Bronchial epithelial cell (primary cell): Measurements from ENCODE around the gene ARHGAP23. TPM values are rescaled to one million over a fixed set of nuclear protein-coding genes. Genes with fewer than 3 reads are reported as not detected.
A peak's percentile ranks its signal among the peaks of the same experiment; 100 is the strongest.

Experiments
- DNase-seq: peaks from one replicate; pipeline ENCODE4 v3.0.0-alpha.2; 2010; ENCODE audit warnings: low read depth
- FAIRE-seq: peaks from 2 replicates; lab custom pipeline; 2011; peaks lifted over from hg19 to GRCh38; lab: Jason Lieb, UNC
- H3K27me3 ChIP-seq: 2 replicates; pipeline ENCODE4 v1.5.1; 2011; ENCODE audit warnings: low read length; ENCODE audit not compliant: control insufficient read depth, insufficient read depth
- H3K36me3 ChIP-seq: 2 replicates; pipeline ENCODE4 v1.5.1; 2011; ENCODE audit warnings: low read length; ENCODE audit not compliant: control insufficient read depth, insufficient read depth
- H3K4me3 ChIP-seq: 2 replicates; pipeline ENCODE4 v1.5.1; 2011; ENCODE audit warnings: mild to moderate bottlenecking, low read depth, low read length, control low read depth
- CTCF ChIP-seq: IDR thresholded peaks from 2 replicates; pipeline ENCODE4 v1.5.1; 2011; ENCODE audit warnings: mild to moderate bottlenecking, moderate library complexity, low read length, control low read depth, inconsistent platforms; ENCODE audit not compliant: insufficient read depth, severe bottlenecking
- total RNA-seq: library from RNA; depleted of rRNA; stranded (reverse); fragments of >200 nt; gene quantifications from 2 replicates; pipeline ENCODE4 v1.2.1, GENCODE V29; 2014

Gene ARHGAP23
- total RNA-seq, 1 donor from 2014 or later = 15.8 TPM

GRCh38 chr17:38441429-38442061, 13.3 kb downstream of the ARHGAP23 start:
- TF ChIP-seq CTCF = no peak
- Histone ChIP-seq H3K27me3 (no peaks in the 10 kb centered on the region), H3K4me3 (no peak overlapping the region), H3K36me3 (no peaks in the 10 kb centered on the region)
- no peak for DNase-seq
- no peak for FAIRE-seq

DNA sequence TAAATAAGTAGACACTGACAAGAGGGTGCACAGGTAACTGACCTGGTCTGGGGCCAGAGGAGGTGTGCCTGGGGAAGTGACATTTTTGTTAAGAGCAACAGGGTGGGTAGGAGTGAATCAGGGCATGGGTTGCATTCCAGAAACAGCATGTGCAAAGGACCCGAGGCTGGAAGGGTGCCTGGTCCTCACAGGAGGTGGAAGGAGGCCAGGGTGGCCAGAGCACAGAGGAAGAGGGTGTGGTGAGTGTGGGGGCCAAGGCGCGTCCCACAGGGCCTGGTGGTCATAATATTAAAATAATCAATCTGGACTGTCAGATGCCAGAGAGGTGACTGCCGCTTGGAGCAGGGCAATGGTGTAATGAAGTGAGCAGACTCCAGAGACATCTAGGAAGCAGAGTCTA, 14.3 kb downstream of the ARHGAP23 start:
- DNase-seq (no peak), FAIRE-seq (no peak)
- no peak overlapping the region for H3K4me3 ChIP-seq
- H3K27me3 ChIP-seq = no peaks in the 10 kb centered on the region
- H3K36me3 ChIP-seq = no peaks in the 10 kb centered on the region
- no peak for TF ChIP-seq CTCF

- no peak for TF ChIP-seq CTCF
- H3K27me3 ChIP-seq = no peaks in the 10 kb centered on the region
- DNase-seq = no peak
- FAIRE-seq = no peak
- H3K36me3 ChIP-seq = no peaks in the 10 kb centered on the region
- no peak overlapping the region for H3K4me3 ChIP-seq
Observed at GRCh38 chr17:38443356-38444031, 15.2 kb downstream of the ARHGAP23 start.

DNA sequence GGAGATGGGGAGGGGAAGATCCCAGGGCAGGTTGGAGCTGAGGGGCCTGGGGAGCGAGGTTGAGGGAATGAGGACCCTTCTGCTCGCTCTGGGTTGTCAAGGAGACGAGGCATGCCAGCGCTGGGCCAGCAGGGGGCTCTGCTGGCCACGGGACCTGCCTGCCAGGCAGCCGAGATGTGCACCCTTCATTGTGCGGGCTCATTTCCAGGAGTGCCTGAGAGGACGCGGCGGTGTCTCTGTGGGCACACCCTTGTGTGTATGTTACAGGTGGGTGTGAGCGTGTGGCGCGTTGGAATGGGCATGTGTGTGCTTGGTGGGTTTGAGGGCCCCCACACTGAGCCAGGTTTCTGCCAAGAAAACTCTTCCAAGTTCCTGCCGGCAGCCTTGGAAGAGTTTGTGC, 15.9 kb downstream of the ARHGAP23 start:
- Histone ChIP-seq H3K4me3 (no peak overlapping the region), H3K36me3 (no peaks in the 10 kb centered on the region), H3K27me3 (no peaks in the 10 kb centered on the region)
- DNase-seq = peak; percentile 50
- FAIRE-seq = no peak
- peak; percentile 99 for TF ChIP-seq CTCF

DNA sequence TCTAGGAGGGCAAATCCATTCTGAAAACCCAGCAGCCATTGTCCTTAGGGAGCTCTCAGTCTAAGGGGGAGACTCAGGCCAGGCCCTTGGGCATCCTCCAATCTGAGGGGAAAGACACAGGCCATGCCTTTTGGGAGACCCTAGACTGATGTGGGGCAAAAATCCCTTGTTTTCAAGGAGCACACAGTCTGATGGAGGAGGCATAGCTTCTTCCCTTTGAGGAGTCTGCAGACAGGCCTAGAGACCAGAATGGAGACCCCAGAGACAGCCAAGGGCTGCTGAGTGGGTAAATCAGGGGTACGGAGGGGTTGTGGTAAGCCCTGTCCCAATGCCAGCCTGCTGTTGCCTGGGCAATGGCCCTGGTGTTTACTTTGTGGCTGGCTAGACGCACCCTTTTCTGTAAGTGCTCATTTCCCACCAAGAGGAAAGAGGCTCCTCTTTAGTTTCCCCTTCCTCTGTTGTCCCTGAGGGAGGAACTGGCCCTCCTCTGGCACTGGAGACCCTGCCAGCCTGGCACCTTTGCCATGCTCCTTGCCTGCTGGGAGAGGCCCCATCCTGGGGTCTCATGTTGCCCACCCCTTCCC, 19.3 kb downstream of the ARHGAP23 start:
- FAIRE-seq (no peak), DNase-seq (no peak)
- TF ChIP-seq CTCF = no peak
- H3K4me3 ChIP-seq = no peak overlapping the region
- no peaks in the 10 kb centered on the region for H3K27me3 ChIP-seq
- no peaks in the 10 kb centered on the region for H3K36me3 ChIP-seq
